Activated naive CD8-positive, alpha-beta T cell treated with anti-CD3 and anti-CD28 coated beads, Interleukin-2, amount 10 ng/mL, durations not matched to agents 7 days and 5 days (primary cell): ENCODE data around the gene SLC50A1. TPM values are rescaled to one million over a fixed set of nuclear protein-coding genes. Genes with fewer than 3 reads are reported as not detected.
"Not testable (repeated sequence)": the region's sequence is repeated elsewhere in the genome, so short reads cannot be mapped to it uniquely, and the experiment has no call there.

Experiments used
- ATAC-seq: fragments of 150-1000 bp; cut with Tn5 transposase; one replicate; pipeline ENCODE4 v1.10.0; 2021; ENCODE audit warnings: low read depth, moderate library complexity
- POLR2A ChIA-PET: fragments of 350-600 bp; sonication (Branson Sonifier 250); formaldehyde crosslinking; loops from one replicate; lab custom pipeline; 2021; ENCODE audit warnings: antibody characterized with exemption; lab: Charles Lee
- DNase-seq: peaks from one replicate; pipeline ENCODE4 v3.0.0; 2021
- H3K27ac Mint-ChIP-seq: one replicate; pipeline ENCODE4 v1.8.0; 2022; ENCODE audit warnings: mild to moderate bottlenecking, mixed read lengths
- H3K27me3 Mint-ChIP-seq: one replicate; pipeline ENCODE4 v1.8.0; 2022; ENCODE audit warnings: mild to moderate bottlenecking, moderate library complexity, mixed read lengths
- H3K36me3 Mint-ChIP-seq: one replicate; pipeline ENCODE4 v1.8.0; 2021; ENCODE audit warnings: mild to moderate bottlenecking, mixed read lengths
- H3K4me1 Mint-ChIP-seq: one replicate; pipeline ENCODE4 v1.8.0; 2021; ENCODE audit warnings: mixed read lengths
- H3K4me3 Mint-ChIP-seq: one replicate; pipeline ENCODE4 v1.8.0; 2022; ENCODE audit warnings: mild to moderate bottlenecking, moderate library complexity, mixed read lengths
- H3K9me3 Mint-ChIP-seq: one replicate; pipeline ENCODE4 v1.8.0; 2021; ENCODE audit warnings: mixed read lengths
- total RNA-seq, 2 experiments: library from RNA; stranded (reverse); gene quantifications; one replicate each; pipeline ENCODE4 v1.2.3, GENCODE V29; 2021

SLC50A1 gene
- total RNA-seq, 2 experiments from 2014 or later = 40.7 to 45.0 TPM

GRCh38 chr1:155133799-155134281 lies 1.8 kb upstream of the SLC50A1 start:
- no peak for DNase-seq
- H3K4me1 Mint-ChIP-seq = peaks cover 30% of the 10 kb centered on the region
- POLR2A ChIA-PET = interaction anchor here (1.4 to 1.6 kb wide), 2 partner anchors 12 to 39 kb away, joined by 3 to 7 read pairs; partner anchors contain the start of gene KRTCAP2
- H3K36me3 Mint-ChIP-seq = peaks cover 9% of the 10 kb centered on the region
- no peak for ATAC-seq
- H3K27me3 Mint-ChIP-seq = peaks cover 6% of the 10 kb centered on the region
- H3K9me3 Mint-ChIP-seq = no peaks in the 10 kb centered on the region
- H3K27ac Mint-ChIP-seq = no peak overlapping the region
- no peak overlapping the region for H3K4me3 Mint-ChIP-seq

GRCh38 chr1:155134322-155134721 lies 1.3 kb upstream of the SLC50A1 start:
- H3K36me3 Mint-ChIP-seq = peaks cover 11% of the 10 kb centered on the region
- H3K27ac Mint-ChIP-seq = peak overlapping the region; percentile 95
- no peaks in the 10 kb centered on the region for H3K9me3 Mint-ChIP-seq
- H3K4me1 Mint-ChIP-seq = peaks cover 30% of the 10 kb centered on the region
- POLR2A ChIA-PET = interaction anchor here (1.1 to 1.6 kb wide), 3 partner anchors 12 to 182 kb away, joined by 3 to 7 read pairs (median 3); partner anchors contain the start of gene KRTCAP2
- H3K27me3 Mint-ChIP-seq = peaks cover 6% of the 10 kb centered on the region
- no peak for ATAC-seq
- DNase-seq = no peak
- H3K4me3 Mint-ChIP-seq = peak overlapping the region; percentile 91

- Mint-ChIP-seq H3K4me3 (peak overlapping the region; percentile 91), H3K4me1 (peaks cover 27% of the 10 kb centered on the region), H3K27ac (peak overlapping the region; percentile 95), H3K27me3 (peaks cover under 1% of the 10 kb centered on the region), H3K9me3 (no peaks in the 10 kb centered on the region), H3K36me3 (peaks cover 11% of the 10 kb centered on the region)
- DNase-seq (no peak), ATAC-seq (no peak)
- POLR2A ChIA-PET = interaction anchor here (0.5 to 1.6 kb wide), 5 partner anchors 9 to 181 kb away, joined by 3 to 7 read pairs (median 4); partner anchors contain the start of gene KRTCAP2
These were observed 705 bp upstream of the SLC50A1 start for GRCh38 chr1:155134880-155135414.

GRCh38 chr1:155136748-155137147 lies 1.1 kb downstream of the SLC50A1 start:
- H3K4me3 Mint-ChIP-seq = peak overlapping the region; percentile 91
- DNase-seq (peak; percentile 54), ATAC-seq (peak; percentile 4)
- H3K27me3 Mint-ChIP-seq = peaks cover 1% of the 10 kb centered on the region
- no peaks in the 10 kb centered on the region for H3K9me3 Mint-ChIP-seq
- peak overlapping the region; percentile 95 for H3K27ac Mint-ChIP-seq
- peaks cover 12% of the 10 kb centered on the region for H3K36me3 Mint-ChIP-seq
- peaks cover 30% of the 10 kb centered on the region for H3K4me1 Mint-ChIP-seq
- POLR2A ChIA-PET = interaction anchor here (0.6 to 1.1 kb wide), 5 partner anchors 9 to 115 kb away, joined by 3 to 4 read pairs (median 3); partner anchors contain the start of genes EFNA1 and KRTCAP2

- H3K36me3 Mint-ChIP-seq = peaks cover 9% of the 10 kb centered on the region
- peaks cover 28% of the 10 kb centered on the region for H3K4me1 Mint-ChIP-seq
- H3K27me3 Mint-ChIP-seq = peaks cover 3% of the 10 kb centered on the region
- no peaks in the 10 kb centered on the region for H3K9me3 Mint-ChIP-seq
- peak overlapping the region; percentile 95 for H3K27ac Mint-ChIP-seq
- DNase-seq (no peak), ATAC-seq (no peak)
- peak overlapping the region; percentile 91 for H3K4me3 Mint-ChIP-seq
- POLR2A ChIA-PET = interaction anchor here (0.9 to 1.1 kb wide), 3 partner anchors 36 to 114 kb away, joined by 3 read pairs; partner anchors contain the start of gene KRTCAP2
These were observed 1.7 kb downstream of the SLC50A1 start for GRCh38 chr1:155137154-155137949.

GRCh38 chr1:155139895-155140629 lies 4.4 kb downstream of the SLC50A1 start, which contains the start of gene DPM3:
Gene DPM3, minus strand, starts transcription at chr1:155140531. Its CDS starts 291 bp downstream, at chr1:155140240.
- Mint-ChIP-seq H3K27ac (peak within 1 kb of the TSS; percentile 97), H3K4me3 (peak within 1 kb of the TSS; percentile 97), H3K36me3 (peaks cover 9% of the 10 kb centered on the region), H3K4me1 (peaks cover 22% of the 10 kb centered on the region), H3K9me3 (no peaks in the 10 kb centered on the region), H3K27me3 (peaks cover 3% of the 10 kb centered on the region)
- peak; percentile 62 for ATAC-seq
- DNase-seq = peak; percentile 88
- POLR2A ChIA-PET = interaction anchor here (0.5 to 1.5 kb wide), 2 partner anchors 10 to 427 kb away, joined by 3 to 5 read pairs; no protein-coding TSS in a partner anchor

- H3K4me3 Mint-ChIP-seq = peak overlapping the region; percentile 97
- peaks cover 4% of the 10 kb centered on the region for H3K27me3 Mint-ChIP-seq
- no peaks in the 10 kb centered on the region for H3K9me3 Mint-ChIP-seq
- POLR2A ChIA-PET = interaction anchor here (0.5 to 1.5 kb wide), 2 partner anchors 10 to 426 kb away, joined by 3 to 5 read pairs; no protein-coding TSS in a partner anchor
- H3K4me1 Mint-ChIP-seq = peaks cover 23% of the 10 kb centered on the region
- no peak for DNase-seq
- ATAC-seq = no peak
- H3K27ac Mint-ChIP-seq = peak overlapping the region; percentile 97
- peaks cover 9% of the 10 kb centered on the region for H3K36me3 Mint-ChIP-seq
These were observed 4.9 kb downstream of the SLC50A1 start for GRCh38 chr1:155140630-155140953.

GRCh38 chr1:155141749-155142148 lies 6.1 kb downstream of the SLC50A1 start:
- Mint-ChIP-seq H3K36me3 (peaks cover 9% of the 10 kb centered on the region), H3K27me3 (peaks cover 7% of the 10 kb centered on the region), H3K4me3 (no peak overlapping the region), H3K4me1 (peaks cover 23% of the 10 kb centered on the region), H3K27ac (no peak overlapping the region), H3K9me3 (no peaks in the 10 kb centered on the region)
- DNase-seq (no peak), ATAC-seq (no peak)
- POLR2A ChIA-PET = no interaction called here

- H3K27me3 Mint-ChIP-seq = peaks cover 22% of the 10 kb centered on the region
- no peak for DNase-seq
- no peak overlapping the region for H3K4me3 Mint-ChIP-seq
- H3K4me1 Mint-ChIP-seq = peaks cover 6% of the 10 kb centered on the region
- no peaks in the 10 kb centered on the region for H3K9me3 Mint-ChIP-seq
- H3K27ac Mint-ChIP-seq = no peak overlapping the region
- POLR2A ChIA-PET = interaction anchor here (1.3 kb wide), 1 partner anchor 11 kb away, joined by 3 read pairs; no protein-coding TSS in a partner anchor
- no peaks in the 10 kb centered on the region for H3K36me3 Mint-ChIP-seq
- ATAC-seq = no peak
These were observed 9.8 kb downstream of the SLC50A1 start for GRCh38 chr1:155145491-155145890.

GRCh38 chr1:155155996-155156643 lies 20.5 kb downstream of the SLC50A1 start:
- H3K27me3 Mint-ChIP-seq = peaks cover 17% of the 10 kb centered on the region
- H3K4me1 Mint-ChIP-seq, ATAC-seq, H3K36me3 Mint-ChIP-seq, H3K4me3 Mint-ChIP-seq, POLR2A ChIA-PET, DNase-seq, H3K27ac Mint-ChIP-seq, H3K9me3 Mint-ChIP-seq: not testable (repeated sequence)

GRCh38 chr1:155158991-155159390 lies 23.3 kb downstream of the SLC50A1 start:
- Mint-ChIP-seq H3K4me3 (no peak overlapping the region), H3K9me3 (no peaks in the 10 kb centered on the region), H3K27ac (no peak overlapping the region), H3K36me3 (no peaks in the 10 kb centered on the region), H3K27me3 (peaks cover 13% of the 10 kb centered on the region), H3K4me1 (no peaks in the 10 kb centered on the region)
- no peak for DNase-seq
- POLR2A ChIA-PET = no interaction called here
- ATAC-seq = no peak

GRCh38 chr1:155160128-155160527 lies 24.5 kb downstream of the SLC50A1 start:
- POLR2A ChIA-PET = no interaction called here
- no peaks in the 10 kb centered on the region for H3K36me3 Mint-ChIP-seq
- H3K27ac Mint-ChIP-seq = no peak overlapping the region
- no peaks in the 10 kb centered on the region for H3K4me1 Mint-ChIP-seq
- H3K9me3 Mint-ChIP-seq = no peaks in the 10 kb centered on the region
- DNase-seq (no peak), ATAC-seq (no peak)
- peaks cover 7% of the 10 kb centered on the region for H3K27me3 Mint-ChIP-seq
- no peak overlapping the region for H3K4me3 Mint-ChIP-seq
